HTR-8/SVneo (cell line): ENCODE measurements around the gene SUSD2.
"Not testable (repeated sequence)": the region's sequence is repeated elsewhere in the genome, so short reads cannot be mapped to it uniquely, and the experiment has no call there.

Experiments
- DNase-seq: peaks from one replicate; pipeline ENCODE4 v3.0.0; 2011; ENCODE audit warnings: low spot score, mixed read lengths; ENCODE audit not compliant: insufficient read length
- FAIRE-seq: peaks from 2 replicates; lab custom pipeline; 2011; peaks lifted over from hg19 to GRCh38; lab: Jason Lieb, UNC

SUSD2 gene

GRCh38 chr22:24186892-24187670 lies 5.8 kb downstream of the SUSD2 start:
- FAIRE-seq = no peak

DNA sequence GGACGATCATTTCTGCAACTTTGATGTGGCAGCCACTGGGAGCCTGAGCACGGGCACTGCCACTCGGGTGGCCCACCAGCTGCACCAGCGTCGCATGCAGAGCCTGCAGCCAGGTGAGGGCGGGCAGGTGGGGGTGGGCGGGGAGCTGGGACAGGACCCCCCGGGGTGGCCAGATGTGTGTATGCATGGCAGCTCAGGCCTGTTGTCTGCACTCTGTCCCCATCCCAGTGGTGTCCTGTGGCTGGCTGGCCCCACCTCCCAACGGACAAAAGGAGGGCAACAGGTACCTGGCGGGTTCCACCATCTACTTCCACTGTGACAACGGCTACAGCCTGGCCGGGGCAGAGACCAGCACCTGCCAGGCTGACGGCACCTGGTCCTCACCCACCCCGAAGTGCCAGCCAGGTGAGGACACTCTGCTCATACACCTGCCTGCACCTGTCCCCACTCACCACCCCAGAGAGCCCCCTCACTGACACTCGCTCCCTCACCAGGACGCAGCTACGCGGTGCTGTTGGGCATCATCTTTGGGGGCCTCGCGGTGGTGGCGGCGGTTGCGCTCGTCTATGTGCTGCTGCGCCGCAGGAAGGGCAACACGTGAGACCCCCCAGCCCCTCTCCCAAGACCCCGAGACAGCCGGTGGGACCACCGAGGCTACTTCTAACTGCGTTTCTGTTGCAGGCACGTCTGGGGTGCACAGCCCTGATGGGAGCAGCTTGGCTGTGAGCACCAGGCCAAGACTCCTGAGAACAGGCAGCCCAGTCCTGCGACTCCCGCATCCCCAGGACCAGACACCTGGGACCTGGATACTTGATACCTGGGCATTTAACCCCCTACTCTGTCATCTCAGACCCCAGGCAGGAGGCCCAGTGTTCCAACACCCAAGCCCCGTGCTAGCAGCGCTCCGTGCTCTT lies 6.7 kb downstream of the SUSD2 start:
- FAIRE-seq (no peak), DNase-seq (no peak)

More at GRCh38 chr22:24186892-24187670, 5.8 kb downstream of the SUSD2 start:
- DNase-seq = no peak

DNA sequence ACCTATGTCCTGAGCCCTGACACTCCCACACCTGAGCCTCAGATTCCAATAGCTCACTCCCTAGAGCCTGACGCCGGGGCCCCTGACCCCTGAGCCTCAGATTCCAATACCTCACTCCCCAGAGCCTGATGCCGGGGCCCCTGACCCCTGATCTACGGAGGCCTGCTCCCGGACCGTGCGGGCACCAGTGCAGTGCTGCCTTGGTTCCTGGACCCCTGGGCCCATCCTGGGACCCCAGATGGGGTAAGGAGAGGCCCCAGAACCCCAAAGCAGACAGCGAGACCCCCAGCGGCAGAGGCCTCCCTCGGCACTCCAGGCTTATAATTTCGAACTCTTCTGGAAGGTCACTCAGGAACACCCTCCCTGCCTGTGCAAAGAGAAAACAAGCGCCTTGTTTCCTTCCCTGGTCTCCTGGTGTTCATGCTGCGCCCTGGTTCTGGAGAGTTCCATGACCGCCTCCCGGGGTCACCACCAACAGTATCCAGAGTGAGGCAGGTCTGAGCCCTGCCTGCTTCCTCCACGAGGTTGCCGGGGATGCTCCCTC lies 7.5 kb downstream of the SUSD2 start:
- DNase-seq = no peak
- no peak for FAIRE-seq

- peak; percentile 83 for FAIRE-seq
- peak; percentile 69 for DNase-seq
Observed at GRCh38 chr22:24189249-24190158, 8.2 kb downstream of the SUSD2 start.

- FAIRE-seq = no peak
- no peak for DNase-seq
Observed at GRCh38 chr22:24190159-24190540, 8.9 kb downstream of the SUSD2 start.

GRCh38 chr22:24190596-24191208 lies 9.4 kb downstream of the SUSD2 start:
- no peak for FAIRE-seq
- no peak for DNase-seq

GRCh38 chr22:24191381-24191841 lies 10.1 kb downstream of the SUSD2 start:
- FAIRE-seq (no peak), DNase-seq (no peak)

GRCh38 chr22:24191893-24192292 lies 10.6 kb downstream of the SUSD2 start:
- DNase-seq (no peak), FAIRE-seq (no peak)

- no peak for DNase-seq
- FAIRE-seq = no peak
Observed at GRCh38 chr22:24198682-24199052, 17.4 kb downstream of the SUSD2 start.

- no peak for FAIRE-seq
- DNase-seq = peak; percentile 29
Observed at GRCh38 chr22:24200619-24201212, 19.4 kb downstream of the SUSD2 start.

DNA sequence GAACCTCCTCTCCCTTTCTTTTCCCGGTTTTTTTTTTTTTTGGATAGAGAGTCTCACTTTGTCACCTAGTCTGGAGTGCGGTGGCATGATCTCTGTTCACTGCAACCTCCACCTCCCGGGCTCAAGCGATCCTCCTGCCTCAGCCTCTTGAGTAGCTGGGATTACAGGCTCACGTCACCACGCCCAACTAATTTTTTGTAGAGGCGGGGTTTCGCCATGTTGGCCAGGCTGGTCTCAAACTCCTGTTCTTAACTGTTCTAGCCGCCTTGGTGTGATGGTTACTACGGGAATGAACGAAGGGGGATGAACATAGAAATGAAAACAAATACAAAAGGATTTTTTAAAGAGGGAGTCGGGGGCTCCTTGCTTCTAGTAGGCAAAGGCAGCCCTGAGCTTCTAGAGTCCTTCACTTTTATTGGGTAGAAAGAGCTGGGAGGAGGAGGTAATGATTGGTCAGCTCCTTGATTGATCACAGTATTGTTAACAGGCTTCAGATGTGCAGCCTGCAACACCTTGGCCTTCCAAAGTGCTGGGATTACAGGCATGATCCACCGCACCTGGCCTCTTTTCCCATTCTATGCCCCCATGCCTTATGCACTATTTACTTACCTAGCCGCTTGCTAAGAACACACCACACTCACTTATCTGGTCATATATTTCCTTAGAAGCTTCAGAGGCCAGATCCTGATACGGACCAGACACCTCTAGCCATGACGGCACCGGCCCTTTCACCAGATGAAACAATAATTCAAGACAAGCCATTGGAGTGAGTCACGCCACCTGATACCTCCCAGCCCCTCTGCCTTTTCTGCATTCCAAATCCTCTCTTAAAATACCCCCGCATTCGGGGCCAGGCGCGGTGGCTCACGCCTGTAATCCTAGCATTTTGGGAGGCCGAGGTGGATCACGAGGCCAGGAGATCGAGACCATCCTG lies 20.7 kb downstream of the SUSD2 start:
- no peak for FAIRE-seq
- DNase-seq = no peak

- not testable (repeated sequence) for FAIRE-seq
Observed at GRCh38 chr22:24203856-24204255, 22.6 kb downstream of the SUSD2 start.

GRCh38 chr22:24205438-24206195 lies 24.3 kb downstream of the SUSD2 start:
- no peak for FAIRE-seq

More at GRCh38 chr22:24203856-24204255, 22.6 kb downstream of the SUSD2 start:
- not testable (repeated sequence) for DNase-seq

GRCh38 chr22:24206460-24207263 lies 25.4 kb downstream of the SUSD2 start:
- not testable (repeated sequence) for DNase-seq, FAIRE-seq

More at GRCh38 chr22:24205438-24206195, 24.3 kb downstream of the SUSD2 start:
- no peak for DNase-seq

- DNase-seq (no peak), FAIRE-seq (no peak)
Observed at GRCh38 chr22:24207264-24208011, 26.2 kb downstream of the SUSD2 start.
